OCI-LY7 (cell line): ENCODE results near the gene PHF19. TPM values are rescaled to one million over a fixed set of nuclear protein-coding genes. Genes with fewer than 3 reads are reported as not detected.

Source experiments
- BruUV-seq: library from RNA; stranded (reverse); fragments of 400-500 nt; replicated peaks from 2 replicates; lab custom pipeline; 2021; lab: Mats Ljungman, UMichigan
- CTCF ChIA-PET: fragments of 300-600 bp; sonication (Branson Sonifier 250); formaldehyde crosslinking; loops from one replicate; lab custom pipeline; 2022; ENCODE audit warnings: antibody characterized with exemption; ENCODE audit not compliant: unreplicated experiment; lab: Charles Lee
- POLR2A ChIA-PET: fragments of 300-600 bp; sonication (Branson Sonifier 250); formaldehyde crosslinking; loops from one replicate; lab custom pipeline; 2022; ENCODE audit warnings: antibody characterized with exemption; lab: Charles Lee
- DNase-seq: peaks from one replicate; pipeline ENCODE4 v3.0.0-alpha.2; 2015; ENCODE audit warnings: low spot score
- H2AFZ ChIP-seq: fragments of 200-600 bp; sonication (generic), shearing (Covaris generic); 2 replicates; pipeline ENCODE4 v1.6.1; 2014; ENCODE audit warnings: mild to moderate bottlenecking, antibody characterized with exemption, low read length, moderate library complexity
- H3K27ac ChIP-seq: fragments of 200-600 bp; sonication (generic); 2 replicates; pipeline ENCODE4 v1.5.1; 2014; ENCODE audit warnings: mixed run types, low read depth, mild to moderate bottlenecking, moderate library complexity, low read length, inconsistent platforms; ENCODE audit not compliant: poor library complexity, severe bottlenecking
- H3K36me3 ChIP-seq: fragments of 200-600 bp; sonication (generic); 2 replicates; pipeline ENCODE4 v1.6.1; 2014; ENCODE audit warnings: mild to moderate bottlenecking, antibody characterized with exemption, low read length, moderate library complexity, mixed read lengths; ENCODE audit not compliant: insufficient read depth
- H3K4me1 ChIP-seq: fragments of 200-600 bp; sonication (generic); 2 replicates; pipeline ENCODE4 v1.5.1; 2014; ENCODE audit warnings: mild to moderate bottlenecking, low read length; ENCODE audit not compliant: insufficient read depth, poor library complexity, severe bottlenecking
- H3K4me2 ChIP-seq: fragments of 200-600 bp; sonication (generic); 2 replicates; pipeline ENCODE4 v1.6.1; 2014; ENCODE audit warnings: mild to moderate bottlenecking, low read length
- H3K4me3 ChIP-seq: fragments of 200-600 bp; sonication (generic); 2 replicates; pipeline ENCODE4 v1.5.1; 2014; ENCODE audit warnings: mild to moderate bottlenecking, low read depth, low read length; ENCODE audit not compliant: poor library complexity, severe bottlenecking
- H3K79me2 ChIP-seq: fragments of 200-600 bp; sonication (generic); 2 replicates; pipeline ENCODE4 v1.6.1; 2016; ENCODE audit warnings: low read depth, mild to moderate bottlenecking, low read length, moderate library complexity, mixed read lengths; ENCODE audit not compliant: insufficient read depth
- H3K9me2 ChIP-seq: fragments of 200-600 bp; sonication (generic); 2 replicates; pipeline ENCODE4 v1.6.1; 2016; ENCODE audit warnings: mild to moderate bottlenecking, low read length, mixed read lengths; ENCODE audit not compliant: insufficient read depth
- H3K9me3 ChIP-seq: fragments of 200-600 bp; sonication (generic); 2 replicates; pipeline ENCODE4 v1.6.1; 2014; ENCODE audit warnings: mild to moderate bottlenecking, mixed run types, low read length, mixed read lengths
- H4K20me1 ChIP-seq: fragments of 200-600 bp; sonication (generic); 2 replicates; pipeline ENCODE4 v1.6.1; 2014; ENCODE audit warnings: mild to moderate bottlenecking, antibody characterized with exemption, low read length, moderate library complexity, mixed read lengths; ENCODE audit not compliant: insufficient read depth
- CTCF ChIP-seq: fragments of 200-600 bp; sonication (generic); conservative IDR thresholded peaks from 2 replicates; pipeline ENCODE4 v1.5.1; 2014; ENCODE audit warnings: mild to moderate bottlenecking, antibody characterized with exemption, low read length, moderate library complexity, mixed read lengths
- EZH2phosphoT487 ChIP-seq: fragments of 200-600 bp; sonication (generic); IDR thresholded peaks from 2 replicates; pipeline ENCODE4 v1.6.1; 2018; ENCODE audit warnings: low read depth, borderline replicate concordance, mild to moderate bottlenecking, mixed run types, antibody characterized with exemption, low read length, moderate library complexity, mixed read lengths
- intact Hi-C: fragments of 100-400 bp; cut with micrococcal nuclease; formaldehyde crosslinking; loops from one replicate; pipeline ENCODE4 v1.10.0; 2022; ENCODE audit not compliant: unreplicated experiment
- total RNA-seq, 2 experiments: library from RNA; depleted of rRNA in 1 of 2; stranded (reverse); fragments of >200 nt in 1 of 2; shearing (Covaris generic) in 1 of 2; gene quantifications; 2 replicates each; pipeline ENCODE4 v1.2.3, GENCODE V29; 2014 to 2022

Gene PHF19
- total RNA-seq, 2 experiments from 2014 or later, result 102 to 214 TPM

GRCh38 chr9:120902569-120903535 lies 25.9 kb upstream of the PHF19 start:
- POLR2A ChIA-PET, result interaction anchor here (0.7 to 7.0 kb wide), 13 partner anchors 8 to 185 kb away, joined by 3 to 100 read pairs (median 12); partner anchors contain the start of gene TRAF1

DNA sequence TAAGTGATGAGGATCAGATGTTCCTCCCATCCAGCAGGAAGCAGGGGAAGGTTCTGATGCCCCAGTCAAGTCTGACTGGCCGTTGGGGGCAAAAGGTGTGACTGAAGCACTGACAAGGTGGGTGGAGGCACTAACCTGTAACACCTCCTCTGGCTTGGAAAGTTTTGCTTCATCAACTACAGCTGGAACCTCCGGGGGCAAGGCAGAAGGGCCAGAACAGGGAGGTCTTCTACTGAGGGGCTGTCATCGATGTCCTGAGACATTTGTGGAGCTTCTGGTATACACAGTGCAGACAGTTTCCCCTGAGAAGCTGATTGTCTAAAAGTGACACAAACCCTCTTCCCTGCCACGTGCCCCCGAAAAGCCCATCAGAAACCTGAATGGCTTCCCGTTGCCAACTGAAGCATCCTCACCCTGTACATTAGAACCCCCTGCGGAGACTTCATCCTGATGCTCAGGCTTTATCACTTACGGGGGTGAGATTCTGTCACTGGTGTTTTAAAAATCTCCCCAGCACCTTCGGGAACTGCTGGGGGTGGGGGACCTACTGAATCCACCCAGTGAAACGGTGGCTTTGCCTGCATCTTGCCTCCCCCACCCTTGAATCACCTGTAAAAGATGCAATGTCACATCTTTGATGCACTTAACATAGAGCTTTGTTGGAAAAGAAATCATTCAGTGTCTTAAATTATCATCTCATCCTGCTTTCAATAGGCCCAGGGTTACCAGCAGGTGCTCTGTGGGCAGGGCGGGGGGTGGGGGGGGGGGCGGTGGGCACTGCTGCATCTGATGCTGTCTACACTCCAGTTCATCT lies 25.0 kb upstream of the PHF19 start:
- TF ChIP-seq CTCF (no peak), EZH2phosphoT487 (no peak)
- POLR2A ChIA-PET, result interaction anchor here (0.7 to 7.0 kb wide), 12 partner anchors 9 to 185 kb away, joined by 3 to 100 read pairs (median 12); partner anchors contain the start of gene TRAF1
- Histone ChIP-seq H3K4me3 (peak overlapping the region; percentile 43), H3K79me2 (no peaks in the 10 kb centered on the region; the same call in 1 of the 2 replicates), H3K36me3 (peaks cover 10% of the 10 kb centered on the region; the same call in 1 of the 2 replicates), H2AFZ (no peak overlapping the region), H3K4me2 (peak overlapping the region; percentile 80), H3K4me1 (peaks cover 99% of the 10 kb centered on the region), H3K27ac (peak overlapping the region; percentile 97), H4K20me1 (no peaks in the 10 kb centered on the region), H3K9me2 (no peaks in the 10 kb centered on the region), H3K9me3 (no peaks in the 10 kb centered on the region)
- DNase-seq, result peak; percentile 85
- intact Hi-C loops, result loop anchor here (1.0 to 2.0 kb wide), 3 partner anchors 24 to 35 kb away; no protein-coding TSS in a partner anchor
- BruUV-seq, result no TSS peak
- CTCF ChIA-PET, result interaction anchor here (0.6 to 2.5 kb wide), 5 partner anchors 9 to 35 kb away, joined by 3 to 15 read pairs (median 3); no protein-coding TSS in a partner anchor

More at GRCh38 chr9:120902569-120903535, 25.9 kb upstream of the PHF19 start:
- peak; percentile 77 for DNase-seq
- CTCF ChIA-PET, result interaction anchor here (0.5 to 2.5 kb wide), 6 partner anchors 10 to 34 kb away, joined by 3 to 15 read pairs (median 4); no protein-coding TSS in a partner anchor
- Histone ChIP-seq H3K9me3 (no peaks in the 10 kb centered on the region), H4K20me1 (no peaks in the 10 kb centered on the region), H3K27ac (peak overlapping the region; percentile 97), H3K79me2 (no peaks in the 10 kb centered on the region; the same call in 1 of the 2 replicates), H3K9me2 (no peaks in the 10 kb centered on the region), H3K36me3 (peaks cover 10% of the 10 kb centered on the region; the same call in 1 of the 2 replicates), H3K4me3 (peak overlapping the region; percentile 32), H3K4me1 (peaks cover 90% of the 10 kb centered on the region), H2AFZ (no peak overlapping the region), H3K4me2 (peak overlapping the region; percentile 66)
- TSS peak; percentile 91 for BruUV-seq
- intact Hi-C loops, result loop anchor here (1.0 to 2.0 kb wide), 3 partner anchors 24 to 34 kb away; no protein-coding TSS in a partner anchor
- TF ChIP-seq EZH2phosphoT487 (no peak), CTCF (no peak)
